Neural progenitor cell (in vitro differentiated cells): ENCODE results near the gene RAE1. TPM values are rescaled to one million over a fixed set of nuclear protein-coding genes. Genes with fewer than 3 reads are reported as not detected.

Experiments
- DNase-seq: peaks from one replicate; pipeline ENCODE4 v3.0.0-alpha.2; 2016; ENCODE audit warnings: low spot score
- H2AFZ ChIP-seq: fragments of 200-600 bp; sonication (generic); replicated peaks from 2 replicates; pipeline ENCODE4 v1.6.1; 2016; ENCODE audit warnings: antibody characterized with exemption
- H3F3A ChIP-seq: fragments of 200-600 bp; sonication (generic); 2 replicates; pipeline ENCODE4 v1.6.1; 2016; ENCODE audit warnings: antibody characterized with exemption, low read depth
- H3K27ac ChIP-seq: fragments of 200-600 bp; sonication (generic); 2 replicates; pipeline ENCODE4 v1.5.1; 2016; ENCODE audit warnings: mild to moderate bottlenecking
- H3K27me3 ChIP-seq: fragments of 200-600 bp; sonication (generic); 2 replicates; pipeline ENCODE4 v1.6.1; 2016; ENCODE audit warnings: mild to moderate bottlenecking, moderate library complexity
- H3K36me3 ChIP-seq: fragments of 200-600 bp; sonication (generic); 2 replicates; pipeline ENCODE4 v1.5.1; 2016
- H3K4me1 ChIP-seq: fragments of 200-600 bp; sonication (generic); 2 replicates; pipeline ENCODE4 v1.6.1; 2016; ENCODE audit warnings: mixed run types
- H3K4me2 ChIP-seq: fragments of 200-600 bp; sonication (generic); 2 replicates; pipeline ENCODE4 v1.6.1; 2016
- H3K4me3 ChIP-seq: fragments of 200-600 bp; sonication (generic); 2 replicates; pipeline ENCODE4 v1.5.1; 2016
- H3K79me2 ChIP-seq: fragments of 200-600 bp; sonication (generic); 2 replicates; pipeline ENCODE4 v1.6.1; 2016; ENCODE audit warnings: low read depth
- H3K9ac ChIP-seq: fragments of 200-600 bp; sonication (generic); 2 replicates; pipeline ENCODE4 v1.6.1; 2016
- H3K9me3 ChIP-seq: fragments of 200-600 bp; sonication (generic); 2 replicates; pipeline ENCODE4 v1.5.1; 2016; ENCODE audit warnings: low read depth
- H4K20me1 ChIP-seq: fragments of 200-600 bp; sonication (generic); 2 replicates; pipeline ENCODE4 v1.6.1; 2016; ENCODE audit warnings: low read depth
- H3K27ac Mint-ChIP-seq: 3 replicates; pipeline ENCODE4 v1.8.0; 2021; ENCODE audit warnings: mixed read lengths
- H3K27me3 Mint-ChIP-seq: 2 replicates; pipeline ENCODE4 v1.8.0; 2022; ENCODE audit warnings: low read depth, mild to moderate bottlenecking, inconsistent platforms, moderate library complexity, mixed read lengths; ENCODE audit not compliant: insufficient read depth
- H3K36me3 Mint-ChIP-seq: 3 replicates; pipeline ENCODE4 v1.8.0; 2021; ENCODE audit warnings: mixed read lengths
- H3K4me1 Mint-ChIP-seq: 3 replicates; pipeline ENCODE4 v1.8.0; 2021; ENCODE audit warnings: mixed read lengths
- H3K4me3 Mint-ChIP-seq: 3 replicates; pipeline ENCODE4 v1.8.0; 2021; ENCODE audit warnings: mild to moderate bottlenecking, moderate library complexity, mixed read lengths
- H3K9me3 Mint-ChIP-seq: 3 replicates; pipeline ENCODE4 v1.8.0; 2020; ENCODE audit warnings: mixed read lengths
- EZH2 ChIP-seq: fragments of 200-600 bp; sonication (generic); IDR thresholded peaks from 2 replicates; pipeline ENCODE4 v1.6.1; 2017; ENCODE audit warnings: antibody characterized with exemption, mild to moderate bottlenecking, moderate library complexity
- EZH2phosphoT487 ChIP-seq: fragments of 200-600 bp; sonication (generic); IDR thresholded peaks from 2 replicates; pipeline ENCODE4 v1.6.1; 2017; ENCODE audit warnings: antibody characterized with exemption
- total RNA-seq: library from RNA; depleted of rRNA; stranded (reverse); fragments of >200 nt; gene quantifications from 2 replicates; pipeline ENCODE4 v1.2.3, GENCODE V29; 2015; ENCODE audit warnings: low replicate concordance
- TF ChIP-seq, protein P1 (sequence below): fragments of 200-600 bp; sonication (generic); IDR thresholded peaks from 2 replicates; pipeline ENCODE4 v1.5.1; 2017; ENCODE audit warnings: antibody characterized with exemption, mild to moderate bottlenecking

Gene RAE1
- total RNA-seq, 1 donor from 2014 or later, result 77.6 TPM

DNA sequence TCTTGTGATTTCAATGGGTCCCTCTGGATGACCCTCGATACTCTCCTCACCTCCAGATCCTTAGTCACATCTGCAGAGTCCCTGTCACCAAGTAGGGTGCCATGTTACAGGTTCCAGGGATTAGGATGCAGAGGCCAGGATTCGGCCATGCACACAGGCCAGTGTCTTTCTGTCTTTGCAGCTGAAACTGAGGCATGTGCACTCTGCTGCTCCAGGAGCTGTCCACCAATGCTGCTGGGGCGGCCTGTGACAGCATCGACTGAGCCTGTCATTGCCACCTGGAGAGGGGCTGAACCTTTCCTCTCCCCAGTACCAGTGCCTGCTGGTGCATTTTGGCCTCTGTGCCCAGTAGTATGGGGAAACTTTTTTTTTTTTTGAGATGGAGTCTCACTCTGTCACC, 35.7 kb downstream of the RAE1 start:
- Histone ChIP-seq H3K9ac (no peak overlapping the region), H3F3A (peaks cover 29% of the 10 kb centered on the region), H3K27me3 (peaks cover 18% of the 10 kb centered on the region), H3K4me2 (no peak overlapping the region), H3K79me2 (peaks cover 4% of the 10 kb centered on the region), H3K9me3 (no peaks in the 10 kb centered on the region), H3K27ac (no peak overlapping the region), H2AFZ (no peak overlapping the region), H4K20me1 (no peaks in the 10 kb centered on the region), H3K4me3 (no peak overlapping the region), H3K4me1 (peaks cover 18% of the 10 kb centered on the region), H3K36me3 (no peaks in the 10 kb centered on the region)
- DNase-seq, result no peak
- Mint-ChIP-seq H3K9me3 (no peaks in the 10 kb centered on the region), H3K36me3 (no peaks in the 10 kb centered on the region), H3K27me3 (peaks cover 2% of the 10 kb centered on the region), H3K27ac (no peak overlapping the region), H3K4me3 (no peak overlapping the region), H3K4me1 (peaks cover 17% of the 10 kb centered on the region)
- TF ChIP-seq, protein P1, sequence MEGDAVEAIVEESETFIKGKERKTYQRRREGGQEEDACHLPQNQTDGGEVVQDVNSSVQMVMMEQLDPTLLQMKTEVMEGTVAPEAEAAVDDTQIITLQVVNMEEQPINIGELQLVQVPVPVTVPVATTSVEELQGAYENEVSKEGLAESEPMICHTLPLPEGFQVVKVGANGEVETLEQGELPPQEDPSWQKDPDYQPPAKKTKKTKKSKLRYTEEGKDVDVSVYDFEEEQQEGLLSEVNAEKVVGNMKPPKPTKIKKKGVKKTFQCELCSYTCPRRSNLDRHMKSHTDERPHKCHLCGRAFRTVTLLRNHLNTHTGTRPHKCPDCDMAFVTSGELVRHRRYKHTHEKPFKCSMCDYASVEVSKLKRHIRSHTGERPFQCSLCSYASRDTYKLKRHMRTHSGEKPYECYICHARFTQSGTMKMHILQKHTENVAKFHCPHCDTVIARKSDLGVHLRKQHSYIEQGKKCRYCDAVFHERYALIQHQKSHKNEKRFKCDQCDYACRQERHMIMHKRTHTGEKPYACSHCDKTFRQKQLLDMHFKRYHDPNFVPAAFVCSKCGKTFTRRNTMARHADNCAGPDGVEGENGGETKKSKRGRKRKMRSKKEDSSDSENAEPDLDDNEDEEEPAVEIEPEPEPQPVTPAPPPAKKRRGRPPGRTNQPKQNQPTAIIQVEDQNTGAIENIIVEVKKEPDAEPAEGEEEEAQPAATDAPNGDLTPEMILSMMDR, result no peak
- TF ChIP-seq EZH2 (no peak), EZH2phosphoT487 (no peak)

DNA sequence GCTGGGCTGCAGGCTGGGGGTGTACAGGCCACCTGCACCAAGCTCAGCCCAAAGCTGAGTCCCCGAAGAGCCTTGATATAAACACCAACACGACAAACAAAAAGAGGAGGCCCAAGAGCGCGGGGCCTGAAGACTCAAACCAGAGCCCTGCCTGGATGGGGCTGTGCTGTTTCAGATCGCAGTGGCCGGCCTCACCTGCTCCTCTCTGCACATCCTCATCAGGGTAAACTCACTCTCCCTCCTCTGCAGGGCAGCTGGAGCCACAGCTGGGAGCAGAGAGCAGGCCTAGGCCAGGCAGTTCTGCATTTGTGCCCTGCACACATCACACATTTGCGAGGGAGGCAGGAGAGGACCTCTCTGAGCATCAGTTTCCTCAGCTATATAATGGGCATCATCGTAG, 36.4 kb downstream of the RAE1 start:
- no peak overlapping the region for H3K4me3 ChIP-seq
- Mint-ChIP-seq H3K27me3 (peaks cover 4% of the 10 kb centered on the region), H3K4me3 (no peak overlapping the region), H3K36me3 (no peaks in the 10 kb centered on the region), H3K27ac (no peak overlapping the region), H3K4me1 (peaks cover 18% of the 10 kb centered on the region), H3K9me3 (no peaks in the 10 kb centered on the region)
- H4K20me1 ChIP-seq, result peaks cover 5% of the 10 kb centered on the region
- no peak overlapping the region for H2AFZ ChIP-seq
- peaks cover 18% of the 10 kb centered on the region for H3K27me3 ChIP-seq
- no peak for DNase-seq
- H3K36me3 ChIP-seq, result no peaks in the 10 kb centered on the region
- TF ChIP-seq EZH2 (no peak), EZH2phosphoT487 (no peak)
- TF ChIP-seq, protein P1, result no peak
- H3K4me1 ChIP-seq, result peaks cover 23% of the 10 kb centered on the region
- H3F3A ChIP-seq, result peaks cover 29% of the 10 kb centered on the region
- no peak overlapping the region for H3K27ac ChIP-seq
- H3K4me2 ChIP-seq, result no peak overlapping the region
- H3K9ac ChIP-seq, result no peak overlapping the region
- no peaks in the 10 kb centered on the region for H3K9me3 ChIP-seq
- H3K79me2 ChIP-seq, result peaks cover 10% of the 10 kb centered on the region

DNA sequence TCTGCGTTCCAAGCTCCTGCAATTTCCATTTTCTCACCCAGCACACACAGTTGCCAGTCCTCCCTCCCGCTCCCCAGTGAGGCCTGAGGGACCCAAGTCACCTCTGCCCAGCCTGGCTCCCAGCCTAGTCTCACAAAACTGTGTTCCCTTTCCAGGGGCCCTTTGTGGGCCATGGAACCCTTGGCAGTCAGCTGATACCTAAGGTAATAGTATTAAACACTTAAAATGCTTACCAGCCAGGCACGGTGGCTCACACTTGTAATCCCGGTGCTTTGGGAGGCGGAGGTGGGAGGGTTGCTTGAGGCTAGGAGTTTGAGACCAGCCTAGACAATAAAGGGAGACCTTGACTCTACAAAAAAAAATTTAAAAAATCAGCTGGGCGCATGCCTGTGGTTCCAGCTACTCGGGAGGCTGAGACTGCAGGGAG, 36.9 kb downstream of the RAE1 start:
- H3K4me1 ChIP-seq, result peaks cover 27% of the 10 kb centered on the region
- no peak overlapping the region for H3K4me3 ChIP-seq
- Mint-ChIP-seq H3K4me3 (peak overlapping the region; percentile 67), H3K9me3 (no peaks in the 10 kb centered on the region), H3K4me1 (peaks cover 19% of the 10 kb centered on the region), H3K36me3 (no peaks in the 10 kb centered on the region), H3K27me3 (peaks cover 4% of the 10 kb centered on the region), H3K27ac (no peak overlapping the region)
- H3K27ac ChIP-seq, result no peak overlapping the region
- H3K27me3 ChIP-seq, result peaks cover 18% of the 10 kb centered on the region
- no peaks in the 10 kb centered on the region for H3K36me3 ChIP-seq
- DNase-seq, result no peak
- TF ChIP-seq, protein P1, result no peak
- TF ChIP-seq EZH2phosphoT487 (no peak), EZH2 (no peak)
- no peak overlapping the region for H2AFZ ChIP-seq
- no peak overlapping the region for H3K4me2 ChIP-seq
- peaks cover 15% of the 10 kb centered on the region for H3K79me2 ChIP-seq
- H3K9ac ChIP-seq, result no peak overlapping the region
- H4K20me1 ChIP-seq, result peaks cover 10% of the 10 kb centered on the region
- peaks cover 29% of the 10 kb centered on the region for H3F3A ChIP-seq
- no peaks in the 10 kb centered on the region for H3K9me3 ChIP-seq
